ENCODE results near the gene ATP11A. TPM values are rescaled to one million over a fixed set of nuclear protein-coding genes. Genes with fewer than 3 reads are reported as not detected.

Gene ATP11A
- total RNA-seq, 1 donor from 2014 or later = 6.1 TPM

DNA sequence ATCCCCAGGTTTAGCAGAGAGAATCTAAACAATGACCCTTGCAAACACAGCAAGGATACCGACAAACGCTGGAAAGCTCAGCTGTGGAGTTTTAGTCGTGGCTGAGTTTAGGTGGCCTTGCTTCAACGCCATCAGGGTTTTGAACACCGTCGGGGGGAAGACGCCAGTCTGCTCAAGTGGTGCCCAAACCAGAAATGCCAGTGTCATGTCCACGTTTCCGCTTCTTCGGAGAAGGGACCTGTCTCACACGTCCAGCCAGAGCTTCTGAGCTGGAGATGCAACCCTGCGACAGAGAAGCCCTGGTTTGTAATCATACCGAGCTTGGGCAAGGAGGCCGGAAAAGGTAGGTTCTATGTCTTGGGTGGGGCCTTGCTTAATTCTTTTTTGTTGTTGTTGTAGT, 42.6 kb upstream of the ATP11A start:
- peaks cover 1% of the 10 kb centered on the region for H3K27me3 ChIP-seq (ENCODE audit: control insufficient read depth, insufficient read depth, low read length)
- TF ChIP-seq CTCF (IDR thresholded peaks at IDR 0.05; ENCODE audit: insufficient read depth, low read length, severe bottlenecking) = no peak
- DNase-seq (ENCODE audit: low read depth) (no peak), FAIRE-seq (no peak)
- H3K36me3 ChIP-seq (ENCODE audit: control insufficient read depth, insufficient read depth, low read length) = no peaks in the 10 kb centered on the region
- H3K4me3 ChIP-seq (ENCODE audit: low read depth, low read length) = no peak overlapping the region

DNA sequence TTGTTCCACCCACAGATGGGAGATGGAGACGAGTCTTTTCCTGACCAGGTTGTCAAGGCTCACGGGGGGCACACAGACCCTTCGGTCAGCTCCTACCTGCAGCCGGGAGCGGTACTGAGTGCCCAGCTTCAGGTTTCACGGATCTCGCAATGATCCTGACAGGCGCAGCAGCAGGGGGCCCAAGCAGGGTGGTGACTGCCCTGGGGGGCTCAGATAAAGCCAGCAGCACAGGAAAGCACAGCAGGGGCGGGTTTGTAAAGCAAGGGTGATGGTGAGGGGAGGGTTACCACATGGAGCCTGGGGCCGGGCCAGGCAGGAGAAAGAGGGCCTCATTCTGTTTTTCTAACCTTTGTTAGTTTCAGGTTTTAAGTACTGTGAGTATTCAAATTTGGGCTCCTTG, 41.7 kb upstream of the ATP11A start:
- no peak for TF ChIP-seq CTCF (IDR thresholded peaks at IDR 0.05; ENCODE audit: insufficient read depth, low read length, severe bottlenecking)
- Histone ChIP-seq H3K4me3 (ENCODE audit: low read depth, low read length) (no peak overlapping the region), H3K27me3 (ENCODE audit: control insufficient read depth, insufficient read depth, low read length) (peaks cover 1% of the 10 kb centered on the region), H3K36me3 (ENCODE audit: control insufficient read depth, insufficient read depth, low read length) (no peaks in the 10 kb centered on the region)
- DNase-seq (ENCODE audit: low read depth) = no peak
- no peak for FAIRE-seq

DNA sequence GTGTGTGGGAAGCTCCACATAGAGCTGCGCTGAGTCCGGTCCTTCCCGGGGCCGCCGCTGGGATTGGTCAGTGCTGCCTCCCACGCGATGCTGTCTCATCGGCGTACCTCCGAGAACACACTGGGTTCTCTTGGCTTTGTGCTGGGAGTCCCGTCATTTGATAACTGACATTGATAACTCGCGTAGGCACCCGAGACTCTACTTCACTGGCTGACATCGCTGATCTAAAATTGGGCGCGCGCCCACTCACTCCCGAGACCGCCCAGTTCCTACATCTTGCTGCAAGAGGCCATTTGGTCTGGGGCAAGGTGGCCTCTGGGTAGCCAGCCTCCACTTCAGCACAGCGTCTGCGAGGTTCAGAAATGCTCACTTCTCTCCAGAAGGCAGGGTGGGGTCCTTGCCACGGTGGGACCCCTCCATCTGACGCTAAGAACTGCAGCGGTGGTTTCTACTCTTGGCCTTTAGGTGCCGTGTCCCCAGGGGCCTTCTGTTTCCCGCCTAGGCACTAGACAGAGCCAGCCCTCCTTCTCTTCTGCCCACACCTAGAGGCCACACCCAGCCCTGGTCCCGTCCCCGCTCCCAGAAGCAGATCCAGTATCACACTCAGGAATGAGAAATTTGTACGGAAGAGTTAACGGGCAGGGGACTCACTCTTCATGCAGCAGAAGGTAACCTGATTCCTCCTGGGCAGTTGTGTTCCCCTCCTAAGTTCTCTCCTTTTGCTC, 40.7 kb upstream of the ATP11A start:
- DNase-seq (ENCODE audit: low read depth) = no peak
- H3K27me3 ChIP-seq (ENCODE audit: control insufficient read depth, insufficient read depth, low read length) = peaks cover 1% of the 10 kb centered on the region
- no peak for FAIRE-seq
- H3K4me3 ChIP-seq (ENCODE audit: low read depth, low read length) = no peak overlapping the region
- no peak for TF ChIP-seq CTCF (IDR thresholded peaks at IDR 0.05; ENCODE audit: insufficient read depth, low read length, severe bottlenecking)
- H3K36me3 ChIP-seq (ENCODE audit: control insufficient read depth, insufficient read depth, low read length) = no peaks in the 10 kb centered on the region

DNA sequence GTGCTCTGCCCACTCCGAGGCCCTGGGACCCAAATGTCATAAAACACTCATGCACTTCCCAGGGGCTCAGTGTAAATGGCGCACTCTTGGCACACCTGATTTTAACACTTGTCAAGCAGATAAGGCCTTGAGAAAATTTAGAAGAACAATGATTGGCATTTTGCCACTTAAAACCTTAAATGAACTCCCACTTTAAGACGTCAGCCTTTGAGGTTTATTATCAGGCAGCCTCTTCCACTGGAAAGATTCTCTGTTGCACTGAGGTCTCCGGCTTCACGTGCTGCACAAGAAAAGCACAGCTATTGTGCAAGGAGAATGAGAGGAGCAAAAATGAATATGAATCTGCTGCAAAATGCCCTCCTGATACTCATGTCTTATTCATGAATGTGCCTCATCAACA, 38.5 kb upstream of the ATP11A start:
- peaks cover 1% of the 10 kb centered on the region for H3K27me3 ChIP-seq (ENCODE audit: control insufficient read depth, insufficient read depth, low read length)
- no peak for FAIRE-seq

GRCh38 chr13:112651750-112652511, 37.9 kb upstream of the ATP11A start:
- Histone ChIP-seq H3K36me3 (ENCODE audit: control insufficient read depth, insufficient read depth, low read length) (no peaks in the 10 kb centered on the region), H3K4me3 (ENCODE audit: low read depth, low read length) (no peak overlapping the region), H3K27me3 (ENCODE audit: control insufficient read depth, insufficient read depth, low read length) (peaks cover 1% of the 10 kb centered on the region)
- FAIRE-seq (no peak), DNase-seq (ENCODE audit: low read depth) (no peak)
- TF ChIP-seq CTCF (IDR thresholded peaks at IDR 0.05; ENCODE audit: insufficient read depth, low read length, severe bottlenecking) = no peak

More for the DNA sequence above, 38.5 kb upstream of the ATP11A start:
- no peak overlapping the region for H3K4me3 ChIP-seq (ENCODE audit: low read depth, low read length)
- TF ChIP-seq CTCF (IDR thresholded peaks at IDR 0.05; ENCODE audit: insufficient read depth, low read length, severe bottlenecking) = no peak
- H3K36me3 ChIP-seq (ENCODE audit: control insufficient read depth, insufficient read depth, low read length) = no peaks in the 10 kb centered on the region
- no peak for DNase-seq (ENCODE audit: low read depth)
